Cerebellar cortex (tissue), 1 donor: ENCODE results near the gene STK39.
"Not testable (repeated sequence)": the region's sequence is repeated elsewhere in the genome, so short reads cannot be mapped to it uniquely, and the experiment has no call there.

Experiments used
- DNase-seq: peaks from one replicate; pipeline ENCODE4 v3.0.0-alpha.2; 2015; ENCODE audit warnings: low spot score

STK39 gene

GRCh38 chr2:168047091-168047690 lies 200.2 kb downstream of the STK39 start:
- no peak for DNase-seq

GRCh38 chr2:168044579-168044978 lies 202.8 kb downstream of the STK39 start:
- DNase-seq, result no peak

GRCh38 chr2:168044176-168044575 lies 203.2 kb downstream of the STK39 start:
- DNase-seq, result no peak

GRCh38 chr2:168042127-168042824 lies 205.1 kb downstream of the STK39 start:
- DNase-seq, result not testable (repeated sequence)

GRCh38 chr2:168039881-168040280 lies 207.5 kb downstream of the STK39 start:
- DNase-seq, result no peak

- no peak for DNase-seq
Observed at GRCh38 chr2:168037778-168038177, 209.6 kb downstream of the STK39 start.

GRCh38 chr2:168035458-168035857 lies 211.9 kb downstream of the STK39 start:
- no peak for DNase-seq

- peak; percentile 52 for DNase-seq
Observed at GRCh38 chr2:168034616-168035015, 212.8 kb downstream of the STK39 start.

- DNase-seq, result no peak
Observed at GRCh38 chr2:168033966-168034365, 213.4 kb downstream of the STK39 start.

- no peak for DNase-seq
Observed at GRCh38 chr2:168032091-168032490, 215.3 kb downstream of the STK39 start.

GRCh38 chr2:168030862-168031624 lies 216.4 kb downstream of the STK39 start:
- DNase-seq, result no peak

- no peak for DNase-seq
Observed at GRCh38 chr2:168029071-168029470, 218.3 kb downstream of the STK39 start.

- DNase-seq, result no peak
Observed at GRCh38 chr2:168028362-168028761, 219.0 kb downstream of the STK39 start.

- no peak for DNase-seq
Observed at GRCh38 chr2:168025487-168026202, 221.8 kb downstream of the STK39 start.

GRCh38 chr2:168024459-168024858 lies 222.9 kb downstream of the STK39 start:
- DNase-seq, result no peak

GRCh38 chr2:168021800-168022587 lies 225.4 kb downstream of the STK39 start:
- DNase-seq, result no peak

GRCh38 chr2:168015274-168015953 lies 232.0 kb downstream of the STK39 start:
- DNase-seq, result peak; percentile 46

- no peak for DNase-seq
Observed at GRCh38 chr2:168009900-168010299, 237.5 kb downstream of the STK39 start.

GRCh38 chr2:168008646-168009195 lies 238.7 kb downstream of the STK39 start:
- no peak for DNase-seq

GRCh38 chr2:168006498-168006897 lies 240.9 kb downstream of the STK39 start:
- DNase-seq, result no peak

GRCh38 chr2:168005586-168005985 lies 241.8 kb downstream of the STK39 start:
- no peak for DNase-seq
